Ascending aorta (tissue), 2 donors: ENCODE measurements around the gene RUFY1. TPM values are rescaled to one million over a fixed set of nuclear protein-coding genes. Genes with fewer than 3 reads are reported as not detected.

Experiments used
- DNase-seq, 2 donors: peaks; one replicate each; pipeline ENCODE4 v3.0.0-alpha.2; 2019; ENCODE audit warnings: low spot score in 2 of 2
- H3K27ac ChIP-seq, 2 donors: fragments of 200-600 bp; sonication (generic); one replicate each; pipeline ENCODE4 v1.5.1; 2016 to 2017; ENCODE audit warnings: mild to moderate bottlenecking in 1 of 2
- H3K27me3 ChIP-seq: fragments of 200-600 bp; sonication (generic); one replicate; pipeline ENCODE4 v1.5.1; 2017
- H3K36me3 ChIP-seq, 2 donors: fragments of 200-600 bp; sonication (generic); one replicate each; pipeline ENCODE4 v1.5.1; 2016
- H3K4me1 ChIP-seq, 2 donors: fragments of 200-600 bp; sonication (generic); one replicate each; pipeline ENCODE4 v1.5.1; 2016 to 2017; ENCODE audit warnings: mild to moderate bottlenecking in 1 of 2
- H3K4me3 ChIP-seq, 2 donors: fragments of 200-600 bp; sonication (generic); one replicate each; pipeline ENCODE4 v1.5.1; 2016 to 2017; ENCODE audit warnings: mild to moderate bottlenecking in 1 of 2
- H3K9me3 ChIP-seq, 2 donors: fragments of 200-600 bp; sonication (generic); one replicate each; pipeline ENCODE4 v1.5.1; 2016
- CTCF ChIP-seq, 3 experiments: fragments of 200-600 bp in 2 of 3; fragments of 450-650 bp in 1 of 3; sonication (generic) in 2 of 3; IDR thresholded peaks; one replicate each; pipeline ENCODE4 v1.5.1; 2016 to 2019; ENCODE audit warnings: antibody characterized with exemption in 3 of 3, mild to moderate bottlenecking in 1 of 3, moderate library complexity in 1 of 3
- intact Hi-C: fragments of 100-400 bp; cut with DNase I; formaldehyde crosslinking; loops from one replicate; pipeline ENCODE4 v1.15.1; 2023
- total RNA-seq: library from RNA; depleted of rRNA; stranded (reverse); fragments of >200 nt; gene quantifications from one replicate; pipeline ENCODE4 v1.1.0, GENCODE V29; 2016

RUFY1 gene
- total RNA-seq, 1 donor from 2014 or later, result 12.2 TPM

- Histone ChIP-seq H3K36me3 (peaks cover 78 to 88% of the 10 kb centered on the region in 2 donors), H3K27ac (no peak overlapping the region)
- DNase-seq, result no peak
These were observed 48.7 kb downstream of the RUFY1 start for GRCh38 chr5:179599100-179599499.

GRCh38 chr5:179599566-179599965, 49.2 kb downstream of the RUFY1 start:
- Histone ChIP-seq H3K27ac (no peak overlapping the region), H3K4me3 (no peak overlapping the region), H3K27me3 (no peaks in the 10 kb centered on the region), H3K4me1 (no peaks in the 10 kb centered on the region), H3K9me3 (no peaks in the 10 kb centered on the region), H3K36me3 (peaks cover 80 to 90% of the 10 kb centered on the region in 2 donors)
- TF ChIP-seq CTCF (IDR thresholded peaks at IDR 0.05), result no peak
- intact Hi-C loops, result no loop called here
- no peak for DNase-seq

More at GRCh38 chr5:179599100-179599499, 48.7 kb downstream of the RUFY1 start:
- Histone ChIP-seq H3K9me3 (no peaks in the 10 kb centered on the region), H3K27me3 (no peaks in the 10 kb centered on the region), H3K4me1 (no peaks in the 10 kb centered on the region), H3K4me3 (no peak overlapping the region)
- intact Hi-C loops, result no loop called here
- TF ChIP-seq CTCF (IDR thresholded peaks at IDR 0.05), result no peak

GRCh38 chr5:179599973-179600372, 49.6 kb downstream of the RUFY1 start:
- Histone ChIP-seq H3K4me3 (no peak overlapping the region), H3K36me3 (peaks cover 76 to 90% of the 10 kb centered on the region in 2 donors), H3K9me3 (no peaks in the 10 kb centered on the region), H3K27ac (no peak overlapping the region), H3K27me3 (no peaks in the 10 kb centered on the region), H3K4me1 (no peaks in the 10 kb centered on the region)
- intact Hi-C loops, result no loop called here
- no peak for DNase-seq
- TF ChIP-seq CTCF (IDR thresholded peaks at IDR 0.05), result no peak

- intact Hi-C loops, result no loop called here
- peaks cover 65 to 88% of the 10 kb centered on the region in 2 donors for H3K36me3 ChIP-seq
- H3K4me3 ChIP-seq, result no peak overlapping the region
- no peaks in the 10 kb centered on the region for H3K9me3 ChIP-seq
- H3K27ac ChIP-seq, result no peak overlapping the region
- H3K27me3 ChIP-seq, result no peaks in the 10 kb centered on the region
- no peaks in the 10 kb centered on the region for H3K4me1 ChIP-seq
- peak in 1 of 2 donors; percentile 45 for DNase-seq
- no peak for TF ChIP-seq CTCF (IDR thresholded peaks at IDR 0.05)
These were observed 51.7 kb downstream of the RUFY1 start for GRCh38 chr5:179601871-179602625.

GRCh38 chr5:179603308-179603707, 53.0 kb downstream of the RUFY1 start:
- Histone ChIP-seq H3K27ac (no peak overlapping the region), H3K9me3 (no peaks in the 10 kb centered on the region), H3K4me1 (no peaks in the 10 kb centered on the region), H3K36me3 (peaks cover 62 to 87% of the 10 kb centered on the region in 2 donors), H3K4me3 (no peak overlapping the region), H3K27me3 (no peaks in the 10 kb centered on the region)
- TF ChIP-seq CTCF (IDR thresholded peaks at IDR 0.05), result no peak
- no peak for DNase-seq
- intact Hi-C loops, result no loop called here
